GM18870 (cell line): ENCODE results near the gene OR2A42.
"Not testable (repeated sequence)": the region's sequence is repeated elsewhere in the genome, so short reads cannot be mapped to it uniquely, and the experiment has no call there.

ENCODE experiments used
- ATAC-seq: cut with Tn5 transposase; IDR thresholded peaks from one replicate; pipeline ENCODE4 v1.9.1; 2021; ENCODE audit warnings: moderate library complexity; ENCODE audit not compliant: unreplicated experiment

The OR2A42 gene

GRCh38 chr7:144239365-144239764 is at the start of gene OR2A42:
Gene OR2A42 (minus strand): TSS chr7:144239605. CDS start chr7:144232843, 6,762 bp downstream.
- not testable (repeated sequence) for ATAC-seq

- ATAC-seq, result not testable (repeated sequence)
These were observed 47.9 kb upstream of the OR2A42 start for GRCh38 chr7:144287171-144287784.

- ATAC-seq, result not testable (repeated sequence)
These were observed 44.3 kb upstream of the OR2A42 start for GRCh38 chr7:144283716-144284115.

- ATAC-seq, result not testable (repeated sequence)
These were observed 43.1 kb upstream of the OR2A42 start for GRCh38 chr7:144282490-144282889.

- not testable (repeated sequence) for ATAC-seq
These were observed 42.6 kb upstream of the OR2A42 start for GRCh38 chr7:144281981-144282380.

- not testable (repeated sequence) for ATAC-seq
These were observed 40.6 kb upstream of the OR2A42 start for GRCh38 chr7:144280010-144280409.

- not testable (repeated sequence) for ATAC-seq
These were observed 35.9 kb upstream of the OR2A42 start for GRCh38 chr7:144275281-144275680.

GRCh38 chr7:144269188-144269587 is 29.8 kb upstream of the OR2A42 start, which contains the start of gene CTAGE8:
Gene CTAGE8 (minus strand): TSS chr7:144269288. CDS start chr7:144269250, 38 bp downstream.
- ATAC-seq, result not testable (repeated sequence)

GRCh38 chr7:144264692-144265091 is 25.3 kb upstream of the OR2A42 start, which contains the start of gene OR2A7:
Gene OR2A7 (minus strand): TSS chr7:144264792. CDS start chr7:144259628, 5,164 bp downstream.
- not testable (repeated sequence) for ATAC-seq

- ATAC-seq, result not testable (repeated sequence)
These were observed 22.7 kb upstream of the OR2A42 start for GRCh38 chr7:144262128-144262527.

GRCh38 chr7:144259067-144259466 is 19.7 kb upstream of the OR2A42 start:
- not testable (repeated sequence) for ATAC-seq

GRCh38 chr7:144256112-144256511 is 16.7 kb upstream of the OR2A42 start:
- no peak for ATAC-seq

GRCh38 chr7:144255471-144255897 is 16.1 kb upstream of the OR2A42 start:
- ATAC-seq, result no peak

GRCh38 chr7:144252307-144252706 is 12.9 kb upstream of the OR2A42 start:
- not testable (repeated sequence) for ATAC-seq

GRCh38 chr7:144247674-144248330 is 8.4 kb upstream of the OR2A42 start:
- ATAC-seq, result not testable (repeated sequence)

GRCh38 chr7:144246967-144247366 is 7.6 kb upstream of the OR2A42 start:
- ATAC-seq, result not testable (repeated sequence)

GRCh38 chr7:144245372-144245771 is 6.0 kb upstream of the OR2A42 start:
- ATAC-seq, result not testable (repeated sequence)

GRCh38 chr7:144238530-144239082 is 799 bp downstream of the OR2A42 start:
- ATAC-seq, result not testable (repeated sequence)

- not testable (repeated sequence) for ATAC-seq
These were observed 6.4 kb downstream of the OR2A42 start for GRCh38 chr7:144233039-144233438.

GRCh38 chr7:144231027-144231426 is 8.4 kb downstream of the OR2A42 start:
- not testable (repeated sequence) for ATAC-seq

GRCh38 chr7:144228810-144229209 is 10.6 kb downstream of the OR2A42 start:
- not testable (repeated sequence) for ATAC-seq

GRCh38 chr7:144226866-144227265 is 12.5 kb downstream of the OR2A42 start:
- not testable (repeated sequence) for ATAC-seq
